Measurements from ENCODE around the gene CCDC126.

- TF ChIP-seq CTCF (IDR thresholded peaks at IDR 0.05) (no peak), POLR2A (IDR thresholded peaks at IDR 0.05) (no peak)
Measured at GRCh38 chr7:23600236-23600635, 3.1 kb downstream of the CCDC126 start.
